GM13976 (cell line): ENCODE data around the gene ACADVL.

Experiments used
- DNase-seq: peaks from one replicate; pipeline ENCODE4 v3.0.0; 2012; ENCODE audit warnings: low spot score
- in situ Hi-C: fragments of 300-500 bp; cut with MboI; formaldehyde crosslinking; loops from one replicate; pipeline ENCODE4 v1.12.0; 2022; ENCODE audit warnings: low sequenced_read_pairs, mixed read lengths, inconsistent platforms; ENCODE audit not compliant: unreplicated experiment
- TF ChIP-seq, protein P1 (sequence below): IDR thresholded peaks from 2 replicates; pipeline ENCODE4 v1.5.1; 2012; ENCODE audit warnings: borderline replicate concordance, mild to moderate bottlenecking; ENCODE audit not compliant: insufficient read depth; ENCODE audit errors: extremely low read depth, missing control alignments, control extremely low read depth

The ACADVL gene

DNA sequence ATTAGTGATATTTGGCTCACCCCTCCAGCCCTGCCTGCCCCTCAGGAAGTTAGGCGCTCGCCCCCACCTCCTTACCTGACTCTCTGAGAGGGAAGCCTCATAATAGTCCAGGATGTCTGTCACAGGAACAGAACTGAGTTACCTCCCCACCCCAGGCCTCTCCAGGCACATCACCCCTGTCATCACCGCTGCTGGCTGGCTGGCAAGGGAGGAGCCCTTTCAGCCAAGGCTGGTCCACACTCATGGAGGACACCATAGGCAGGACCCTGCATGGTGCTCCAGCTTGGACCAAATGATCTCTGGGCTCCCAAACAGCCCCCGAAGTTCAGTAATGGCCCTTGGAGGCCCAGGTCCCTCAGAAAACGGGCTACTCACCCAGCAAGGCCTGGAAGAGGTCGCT lies 1.6 kb upstream of the ACADVL start:
- in situ Hi-C loops = no loop called here
- TF ChIP-seq, protein P1, sequence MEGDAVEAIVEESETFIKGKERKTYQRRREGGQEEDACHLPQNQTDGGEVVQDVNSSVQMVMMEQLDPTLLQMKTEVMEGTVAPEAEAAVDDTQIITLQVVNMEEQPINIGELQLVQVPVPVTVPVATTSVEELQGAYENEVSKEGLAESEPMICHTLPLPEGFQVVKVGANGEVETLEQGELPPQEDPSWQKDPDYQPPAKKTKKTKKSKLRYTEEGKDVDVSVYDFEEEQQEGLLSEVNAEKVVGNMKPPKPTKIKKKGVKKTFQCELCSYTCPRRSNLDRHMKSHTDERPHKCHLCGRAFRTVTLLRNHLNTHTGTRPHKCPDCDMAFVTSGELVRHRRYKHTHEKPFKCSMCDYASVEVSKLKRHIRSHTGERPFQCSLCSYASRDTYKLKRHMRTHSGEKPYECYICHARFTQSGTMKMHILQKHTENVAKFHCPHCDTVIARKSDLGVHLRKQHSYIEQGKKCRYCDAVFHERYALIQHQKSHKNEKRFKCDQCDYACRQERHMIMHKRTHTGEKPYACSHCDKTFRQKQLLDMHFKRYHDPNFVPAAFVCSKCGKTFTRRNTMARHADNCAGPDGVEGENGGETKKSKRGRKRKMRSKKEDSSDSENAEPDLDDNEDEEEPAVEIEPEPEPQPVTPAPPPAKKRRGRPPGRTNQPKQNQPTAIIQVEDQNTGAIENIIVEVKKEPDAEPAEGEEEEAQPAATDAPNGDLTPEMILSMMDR = no peak
- DNase-seq = no peak

DNA sequence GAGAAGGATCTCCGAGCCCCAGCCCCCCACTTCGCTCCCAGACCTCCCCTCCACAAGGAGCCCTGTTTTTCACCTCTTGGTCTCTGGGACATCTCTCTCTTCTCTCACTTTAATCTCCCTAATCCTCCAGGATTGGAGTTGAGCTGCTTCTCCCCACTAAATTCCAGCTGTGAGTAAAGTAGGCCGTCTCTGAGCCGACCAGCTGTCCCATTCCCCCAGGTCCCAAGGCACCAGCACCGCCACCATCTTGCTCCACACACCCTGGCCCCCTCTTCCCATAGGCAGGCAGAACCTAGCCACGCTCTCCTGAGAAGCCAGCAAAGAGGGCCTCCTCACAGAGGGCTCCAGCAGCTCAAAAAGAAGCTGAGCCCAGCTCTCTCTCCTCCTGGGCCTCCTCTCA lies 980 bp upstream of the ACADVL start:
- TF ChIP-seq, protein P1 = no peak
- DNase-seq = no peak
- in situ Hi-C loops = no loop called here

- DNase-seq = no peak
- in situ Hi-C loops = no loop called here
- TF ChIP-seq, protein P1 = no peak
Observed at GRCh38 chr17:7219229-7219811, 418 bp upstream of the ACADVL start.

- peak; percentile 64 for DNase-seq
- in situ Hi-C loops = no loop called here
- TF ChIP-seq, protein P1 = peak; percentile 62
Observed at GRCh38 chr17:7220593-7221277, 997 bp downstream of the ACADVL start.

GRCh38 chr17:7221278-7222092 lies 1.7 kb downstream of the ACADVL start:
- TF ChIP-seq, protein P1 = no peak
- no peak for DNase-seq
- in situ Hi-C loops = no loop called here

DNA sequence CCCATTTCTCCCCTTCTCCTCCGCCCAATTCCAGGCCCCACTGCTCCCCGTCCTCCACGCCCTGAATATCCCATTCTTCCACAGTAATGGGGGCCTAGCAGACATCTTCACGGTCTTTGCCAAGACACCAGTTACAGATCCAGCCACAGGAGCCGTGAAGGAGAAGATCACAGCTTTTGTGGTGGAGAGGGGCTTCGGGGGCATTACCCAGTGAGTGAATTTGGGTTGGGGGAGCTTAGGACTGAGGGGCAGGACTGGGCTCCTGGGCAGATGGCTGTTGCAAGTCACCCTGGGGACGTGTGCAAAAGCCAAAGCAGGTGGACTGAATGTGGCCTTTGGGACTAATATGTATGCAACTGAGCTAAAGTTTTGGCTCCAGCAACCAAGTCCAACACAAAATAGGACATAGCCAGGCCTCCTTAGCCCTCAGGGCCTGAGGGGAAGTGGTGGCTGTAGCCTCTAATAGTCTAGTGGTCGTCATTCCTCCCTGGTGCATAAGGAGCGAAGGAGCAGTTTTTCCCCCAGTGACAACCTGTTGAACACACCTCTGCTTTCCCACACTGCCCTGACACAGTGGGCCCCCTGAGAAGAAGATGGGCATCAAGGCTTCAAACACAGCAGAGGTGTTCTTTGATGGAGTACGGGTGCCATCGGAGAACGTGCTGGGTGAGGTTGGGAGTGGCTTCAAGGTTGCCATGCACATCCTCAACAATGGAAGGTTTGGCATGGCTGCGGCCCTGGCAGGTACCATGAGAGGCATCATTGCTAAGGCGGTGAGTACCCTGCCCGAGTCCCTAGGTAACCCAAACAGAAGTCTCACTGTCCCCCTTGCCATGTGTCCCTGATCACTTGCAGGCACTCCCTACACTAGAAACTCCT lies 2.6 kb downstream of the ACADVL start:
- in situ Hi-C loops = no loop called here
- TF ChIP-seq, protein P1 = no peak
- DNase-seq = no peak
